ENCODE results near the gene GSTA4. TPM values are rescaled to one million over a fixed set of nuclear protein-coding genes. Genes with fewer than 3 reads are reported as not detected.
"Not testable (repeated sequence)": the region's sequence is repeated elsewhere in the genome, so short reads cannot be mapped to it uniquely, and the experiment has no call there.

GSTA4 gene
- polyA plus RNA-seq, 1 donor (not counting 4 experiments of a cell fraction or from before 2014, with no cell fraction given), result 40.2 TPM

GRCh38 chr6:52964318-52964717 lies 30.8 kb downstream of the GSTA4 start:
- Histone ChIP-seq H2AFZ (ENCODE audit: control insufficient read depth, low read length) (no peak overlapping the region), H3K4me3 (ENCODE audit: control insufficient read depth in 2 of 3, extremely low read depth in 1 of 3, insufficient read depth in 2 of 3, low read depth in 1 of 3, low read length in 3 of 3) (no peak overlapping the region), H4K20me1 (ENCODE audit: control insufficient read depth, extremely low read depth, insufficient read depth, low read length) (no peaks in the 10 kb centered on the region), H3K27ac (ENCODE audit: control insufficient read depth, insufficient read depth, low read length) (no peak overlapping the region), H3K9me1 (ENCODE audit: control insufficient read depth, extremely low read depth, insufficient read depth, low read length) (no peaks in the 10 kb centered on the region), H3K4me2 (ENCODE audit: control insufficient read depth, extremely low read depth, insufficient read depth, low read depth, low read length) (no peak overlapping the region), H3K27me3 (ENCODE audit: control insufficient read depth, extremely low read depth, insufficient read depth, low read length) (no peaks in the 10 kb centered on the region), H3K9ac (ENCODE audit: control insufficient read depth, extremely low read depth, insufficient read depth, low read length) (no peak overlapping the region), H3K36me3 (ENCODE audit: control insufficient read depth in 2 of 2, extremely low read depth in 1 of 2, insufficient read depth in 2 of 2, low read length in 2 of 2) (no peaks in the 10 kb centered on the region), H3K79me2 (ENCODE audit: control insufficient read depth, insufficient read depth, low read length) (no peaks in the 10 kb centered on the region), H3K9me3 (ENCODE audit: control insufficient read depth, low read depth, low read length) (no peaks in the 10 kb centered on the region), H3K4me1 (ENCODE audit: control insufficient read depth, extremely low read depth, insufficient read depth, low read length) (no peaks in the 10 kb centered on the region)
- no peak for DNase-seq (ENCODE audit: low read depth, low spot score)
- FAIRE-seq, result no peak
- dilution Hi-C loops (cut with MboI; ENCODE audit: extremely low pct_ligation_motif_present, low sequenced_read_pairs), result no loop called here
- TF ChIP-seq CTCF (optimal IDR thresholded peaks at IDR 0.05 in 1 of 3, IDR thresholded peaks at IDR 0.05 in 1 of 3, conservative IDR thresholded peaks at IDR 0.05 in 1 of 3; ENCODE audit: extremely low read depth in 1 of 3, insufficient read depth in 2 of 3, low read length in 3 of 3), result no peak
- no peak for TF ChIP-seq EZH2 (IDR thresholded peaks at IDR 0.05; ENCODE audit: low read length)

- no peak for FAIRE-seq
- Histone ChIP-seq H3K4me2 (ENCODE audit: control insufficient read depth, extremely low read depth, insufficient read depth, low read depth, low read length) (no peak overlapping the region), H3K27me3 (ENCODE audit: control insufficient read depth, extremely low read depth, insufficient read depth, low read length) (no peaks in the 10 kb centered on the region), H3K9ac (ENCODE audit: control insufficient read depth, extremely low read depth, insufficient read depth, low read length) (no peak overlapping the region), H3K27ac (ENCODE audit: control insufficient read depth, insufficient read depth, low read length) (no peak overlapping the region), H3K9me3 (ENCODE audit: control insufficient read depth, low read depth, low read length) (no peaks in the 10 kb centered on the region), H3K9me1 (ENCODE audit: control insufficient read depth, extremely low read depth, insufficient read depth, low read length) (no peaks in the 10 kb centered on the region), H3K79me2 (ENCODE audit: control insufficient read depth, insufficient read depth, low read length) (no peaks in the 10 kb centered on the region), H4K20me1 (ENCODE audit: control insufficient read depth, extremely low read depth, insufficient read depth, low read length) (no peaks in the 10 kb centered on the region), H2AFZ (ENCODE audit: control insufficient read depth, low read length) (no peak overlapping the region), H3K4me1 (ENCODE audit: control insufficient read depth, extremely low read depth, insufficient read depth, low read length) (no peaks in the 10 kb centered on the region), H3K36me3 (ENCODE audit: control insufficient read depth in 2 of 2, extremely low read depth in 1 of 2, insufficient read depth in 2 of 2, low read length in 2 of 2) (no peaks in the 10 kb centered on the region), H3K4me3 (ENCODE audit: control insufficient read depth in 2 of 3, extremely low read depth in 1 of 3, insufficient read depth in 2 of 3, low read depth in 1 of 3, low read length in 3 of 3) (no peak overlapping the region)
- dilution Hi-C loops (cut with MboI; ENCODE audit: extremely low pct_ligation_motif_present, low sequenced_read_pairs), result no loop called here
- TF ChIP-seq EZH2 (IDR thresholded peaks at IDR 0.05; ENCODE audit: low read length) (no peak), CTCF (optimal IDR thresholded peaks at IDR 0.05 in 1 of 3, IDR thresholded peaks at IDR 0.05 in 1 of 3, conservative IDR thresholded peaks at IDR 0.05 in 1 of 3; ENCODE audit: extremely low read depth in 1 of 3, insufficient read depth in 2 of 3, low read length in 3 of 3) (no peak)
- no peak for DNase-seq (ENCODE audit: low read depth, low spot score)
Measured at GRCh38 chr6:52962701-52963100, 32.4 kb downstream of the GSTA4 start.

GRCh38 chr6:52961022-52961421 lies 34.1 kb downstream of the GSTA4 start:
- FAIRE-seq; H3K4me2 ChIP-seq (ENCODE audit: control insufficient read depth, extremely low read depth, insufficient read depth, low read depth, low read length); H2AFZ ChIP-seq (ENCODE audit: control insufficient read depth, low read length); H3K9ac ChIP-seq (ENCODE audit: control insufficient read depth, extremely low read depth, insufficient read depth, low read length); H3K36me3 ChIP-seq (ENCODE audit: control insufficient read depth in 2 of 2, extremely low read depth in 1 of 2, insufficient read depth in 2 of 2, low read length in 2 of 2); H3K9me1 ChIP-seq (ENCODE audit: control insufficient read depth, extremely low read depth, insufficient read depth, low read length); H3K9me3 ChIP-seq (ENCODE audit: control insufficient read depth, low read depth, low read length); dilution Hi-C loops (cut with MboI; ENCODE audit: extremely low pct_ligation_motif_present, low sequenced_read_pairs); H3K79me2 ChIP-seq (ENCODE audit: control insufficient read depth, insufficient read depth, low read length); H3K27ac ChIP-seq (ENCODE audit: control insufficient read depth, insufficient read depth, low read length); H3K4me3 ChIP-seq (ENCODE audit: control insufficient read depth in 2 of 3, extremely low read depth in 1 of 3, insufficient read depth in 2 of 3, low read depth in 1 of 3, low read length in 3 of 3); H3K27me3 ChIP-seq (ENCODE audit: control insufficient read depth, extremely low read depth, insufficient read depth, low read length); H4K20me1 ChIP-seq (ENCODE audit: control insufficient read depth, extremely low read depth, insufficient read depth, low read length); DNase-seq (ENCODE audit: low read depth, low spot score); H3K4me1 ChIP-seq (ENCODE audit: control insufficient read depth, extremely low read depth, insufficient read depth, low read length): not testable (repeated sequence)

- H3K79me2 ChIP-seq (ENCODE audit: control insufficient read depth, insufficient read depth, low read length); FAIRE-seq: not testable (repeated sequence)
Measured at GRCh38 chr6:52960211-52960610, 34.9 kb downstream of the GSTA4 start.

More at GRCh38 chr6:52960211-52960610, 34.9 kb downstream of the GSTA4 start:
- H3K27me3 ChIP-seq (ENCODE audit: control insufficient read depth, extremely low read depth, insufficient read depth, low read length); H3K9me1 ChIP-seq (ENCODE audit: control insufficient read depth, extremely low read depth, insufficient read depth, low read length); H3K27ac ChIP-seq (ENCODE audit: control insufficient read depth, insufficient read depth, low read length); H3K4me1 ChIP-seq (ENCODE audit: control insufficient read depth, extremely low read depth, insufficient read depth, low read length); H3K36me3 ChIP-seq (ENCODE audit: control insufficient read depth in 2 of 2, extremely low read depth in 1 of 2, insufficient read depth in 2 of 2, low read length in 2 of 2); H3K4me3 ChIP-seq (ENCODE audit: control insufficient read depth in 2 of 3, extremely low read depth in 1 of 3, insufficient read depth in 2 of 3, low read depth in 1 of 3, low read length in 3 of 3); H3K4me2 ChIP-seq (ENCODE audit: control insufficient read depth, extremely low read depth, insufficient read depth, low read depth, low read length); H3K9me3 ChIP-seq (ENCODE audit: control insufficient read depth, low read depth, low read length); H3K9ac ChIP-seq (ENCODE audit: control insufficient read depth, extremely low read depth, insufficient read depth, low read length); H2AFZ ChIP-seq (ENCODE audit: control insufficient read depth, low read length); dilution Hi-C loops (cut with MboI; ENCODE audit: extremely low pct_ligation_motif_present, low sequenced_read_pairs); DNase-seq (ENCODE audit: low read depth, low spot score); H4K20me1 ChIP-seq (ENCODE audit: control insufficient read depth, extremely low read depth, insufficient read depth, low read length): not testable (repeated sequence)

Measured in keratinocyte (primary cell).